Activated CD8-positive, alpha-beta memory T cell treated with anti-CD3 and anti-CD28 coated beads, Interleukin-2, amount 50 U/mL, for 24 hours (primary cell): Measurements from ENCODE around the gene TMEM144.
"Not testable (repeated sequence)": the region's sequence is repeated elsewhere in the genome, so short reads cannot be mapped to it uniquely, and the experiment has no call there.

Experiments used
- DNase-seq: peaks from one replicate; pipeline ENCODE4 v3.0.0-alpha.2; 2020; ENCODE audit errors: extremely low read depth

Gene TMEM144

DNA sequence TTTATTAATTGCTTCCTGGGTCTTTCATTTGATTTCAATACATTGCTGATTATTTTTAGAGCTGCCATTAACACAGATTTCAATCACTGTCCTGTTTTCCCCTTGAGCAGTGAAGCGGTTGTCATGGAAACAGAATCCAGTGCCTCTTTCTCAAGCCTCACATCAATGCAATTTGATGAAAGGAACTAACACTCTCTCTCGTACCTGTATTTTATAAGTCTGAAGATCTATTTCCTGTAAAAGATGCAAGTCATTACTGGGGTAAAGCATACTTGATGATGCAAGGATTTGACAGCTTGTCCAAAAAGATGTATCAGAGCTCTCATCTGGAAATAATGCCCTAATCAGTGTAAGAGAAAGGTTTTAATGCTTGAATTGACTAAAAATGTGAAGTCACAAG lies 19.6 kb upstream of the TMEM144 start:
- no peak for DNase-seq

DNA sequence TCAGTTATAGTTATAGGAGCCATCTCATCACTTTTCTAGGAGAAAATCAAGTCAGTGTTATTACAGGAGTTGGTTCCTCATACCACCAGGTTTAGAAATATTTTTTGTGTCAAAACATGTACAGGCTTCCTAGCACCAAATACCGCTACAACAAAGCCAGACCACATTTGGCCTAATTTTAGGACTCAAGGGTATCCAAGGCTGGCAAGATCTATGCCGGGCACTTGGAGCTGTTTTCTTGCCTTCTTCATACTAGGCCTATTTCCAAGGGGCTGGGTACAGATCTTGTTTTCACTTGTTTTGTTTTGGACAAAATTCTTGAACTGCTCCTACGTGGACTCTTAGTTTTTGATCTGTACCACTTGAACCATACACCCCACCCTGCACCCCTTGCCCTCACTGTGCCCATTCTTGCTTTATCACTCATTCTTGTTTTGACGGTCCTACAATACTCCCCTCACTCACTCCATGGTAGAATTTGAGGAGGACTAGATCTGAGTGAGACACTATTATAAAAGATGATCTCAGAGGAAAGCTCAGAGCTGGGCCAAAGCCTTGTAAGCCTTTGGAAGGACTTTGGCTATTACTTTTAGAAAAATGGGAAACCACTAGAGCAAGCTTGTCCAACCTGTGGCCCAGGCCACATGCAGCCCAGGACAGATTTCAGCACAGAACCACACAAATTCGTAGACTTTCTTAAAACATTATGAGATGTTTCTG lies 17.7 kb upstream of the TMEM144 start:
- no peak for DNase-seq

DNA sequence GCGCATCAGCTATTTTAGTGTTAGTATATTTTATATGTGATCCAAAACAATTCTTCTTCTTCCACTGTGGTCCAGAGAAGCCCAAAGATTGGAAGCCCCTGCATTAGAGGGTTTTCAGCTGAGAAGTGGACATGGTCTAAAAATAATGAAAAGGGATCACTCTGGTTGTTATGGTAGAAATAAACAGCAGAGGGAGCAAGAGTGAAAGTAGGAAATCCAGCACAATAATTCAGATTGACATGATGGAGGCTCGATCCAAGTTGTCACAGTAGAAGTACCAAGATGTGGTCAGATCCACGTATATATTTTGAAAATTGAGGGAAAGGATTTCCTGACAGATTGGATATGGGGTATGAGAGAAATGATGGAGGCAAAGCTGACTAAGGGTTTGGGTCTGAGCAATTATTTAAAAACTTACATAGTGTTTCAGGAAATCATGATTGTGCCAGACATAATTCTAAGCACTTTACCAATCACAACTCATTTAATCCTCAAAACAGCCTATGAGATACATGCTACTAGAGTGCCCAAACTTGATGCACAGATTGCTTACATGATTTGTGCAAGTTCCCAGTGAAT lies 17.0 kb upstream of the TMEM144 start:
- DNase-seq: no peak

DNA sequence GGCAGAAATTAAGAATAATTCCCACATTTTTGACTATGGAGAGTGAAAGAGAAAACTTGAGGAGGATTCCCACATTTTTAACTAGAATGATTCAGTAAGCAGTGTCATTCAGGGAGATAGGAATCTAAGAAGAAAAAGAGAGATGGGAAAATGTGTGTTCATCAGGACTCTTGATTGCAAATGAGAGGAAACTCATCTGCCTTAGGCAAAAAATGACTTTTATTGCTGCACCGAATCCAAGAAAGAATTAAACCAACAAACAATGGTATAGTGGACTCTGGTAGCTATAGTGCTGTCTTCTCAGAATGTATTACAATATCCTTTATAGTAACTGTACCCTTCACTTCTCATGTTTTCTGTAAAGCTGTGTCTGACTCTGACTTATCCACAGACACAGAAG lies 15.0 kb upstream of the TMEM144 start:
- DNase-seq: no peak

DNA sequence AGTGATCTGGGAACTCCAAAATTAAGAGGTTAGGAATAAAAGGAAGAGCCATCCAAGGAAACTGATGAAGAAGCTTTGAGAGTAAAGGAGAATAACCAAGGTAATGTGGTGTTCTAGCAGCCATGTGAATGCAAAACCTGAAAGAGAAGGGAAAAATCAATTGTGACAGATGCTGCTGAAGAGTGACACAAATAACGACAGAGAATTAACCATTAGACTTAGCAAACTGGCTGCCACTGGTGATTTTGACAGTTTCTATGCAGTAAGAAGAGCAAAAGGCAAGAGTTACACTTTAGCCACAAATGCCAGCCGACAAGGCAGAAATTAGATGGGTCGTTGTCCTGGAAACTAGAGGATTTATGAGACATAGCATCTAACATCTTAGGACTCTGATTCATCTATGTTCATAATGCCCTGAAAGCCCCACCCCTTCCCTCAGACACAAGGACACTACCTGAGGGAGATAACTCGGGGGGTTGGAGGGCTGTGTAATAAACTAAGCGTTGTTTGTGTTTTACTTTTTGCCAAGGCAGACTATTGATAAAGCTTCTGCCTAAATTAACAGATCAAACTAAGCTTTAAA lies 13.0 kb upstream of the TMEM144 start:
- DNase-seq: no peak

DNA sequence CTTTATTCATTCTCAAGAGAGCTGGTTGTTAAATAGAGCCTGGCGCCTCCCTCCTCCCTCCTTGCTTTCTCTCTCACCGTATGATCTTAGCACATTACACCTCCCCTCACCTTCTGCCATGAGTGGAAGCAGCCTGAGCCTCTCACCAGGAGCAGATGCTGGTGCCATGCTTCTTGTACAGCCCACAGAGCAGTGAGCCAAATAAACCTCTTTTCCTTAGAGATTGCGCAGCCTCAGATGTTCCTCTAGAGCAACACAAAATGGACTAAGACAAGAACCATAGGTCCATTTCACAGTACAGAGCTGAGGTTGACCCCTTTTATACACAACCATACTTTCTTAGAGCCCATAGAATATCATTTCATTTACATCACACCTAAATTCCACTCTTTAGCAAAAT lies 10.1 kb upstream of the TMEM144 start:
- no peak for DNase-seq

DNA sequence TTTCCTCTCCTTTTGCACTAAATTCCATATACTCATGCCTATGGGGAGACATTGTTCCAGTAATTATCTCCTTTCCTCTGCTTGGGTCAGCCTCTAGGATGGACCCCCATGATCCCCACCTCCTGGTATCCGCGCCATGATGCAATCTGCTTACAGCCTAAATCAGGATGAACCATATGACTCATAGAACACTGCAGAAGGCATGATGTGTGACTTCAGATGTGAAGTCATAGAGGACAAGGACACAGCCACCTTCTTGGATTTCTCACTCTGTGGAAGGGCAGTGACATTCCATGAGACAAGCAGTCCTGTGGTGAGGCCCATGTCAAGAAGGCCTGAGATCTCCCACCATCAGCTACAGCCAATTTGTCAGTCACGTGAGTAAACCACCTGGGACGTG lies 9.0 kb upstream of the TMEM144 start:
- DNase-seq: no peak

DNA sequence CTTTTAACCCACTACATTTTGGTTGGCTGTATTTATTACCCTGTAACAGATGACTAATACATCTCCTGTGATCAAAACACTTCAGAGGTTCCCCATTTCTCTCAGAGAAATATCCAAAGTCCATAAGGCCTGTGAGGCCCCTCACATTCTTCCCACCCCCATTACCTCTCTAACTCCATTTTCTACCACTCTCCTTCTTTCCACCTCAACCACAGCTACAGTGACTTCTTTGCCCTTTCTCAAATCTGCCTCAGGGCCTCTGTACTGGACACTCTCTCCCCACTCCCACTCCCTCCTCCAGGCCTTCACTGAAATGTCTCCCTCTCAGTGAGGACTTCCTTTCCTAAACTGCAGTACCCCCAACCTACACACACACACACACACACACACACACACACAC lies 8.4 kb upstream of the TMEM144 start:
- DNase-seq: no peak

DNA sequence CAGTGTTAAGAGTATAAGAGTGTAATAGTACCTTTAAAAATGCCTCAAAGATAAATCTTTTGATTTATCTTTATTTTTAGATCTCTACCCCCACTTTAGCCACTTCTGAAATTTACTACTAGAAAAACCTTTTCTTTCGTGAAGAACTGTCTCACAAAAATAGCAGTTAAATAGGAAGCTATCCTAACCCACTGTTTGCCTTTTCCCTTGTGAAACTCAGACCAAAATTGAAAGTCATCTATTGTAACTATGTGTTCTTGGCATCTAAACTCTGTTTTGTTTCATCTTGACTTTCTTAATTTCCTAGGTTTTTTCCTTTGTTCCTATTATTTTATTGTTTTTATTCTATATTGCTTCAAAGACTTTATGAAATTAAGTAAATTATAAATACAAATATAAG lies 7.8 kb upstream of the TMEM144 start:
- no peak for DNase-seq

DNA sequence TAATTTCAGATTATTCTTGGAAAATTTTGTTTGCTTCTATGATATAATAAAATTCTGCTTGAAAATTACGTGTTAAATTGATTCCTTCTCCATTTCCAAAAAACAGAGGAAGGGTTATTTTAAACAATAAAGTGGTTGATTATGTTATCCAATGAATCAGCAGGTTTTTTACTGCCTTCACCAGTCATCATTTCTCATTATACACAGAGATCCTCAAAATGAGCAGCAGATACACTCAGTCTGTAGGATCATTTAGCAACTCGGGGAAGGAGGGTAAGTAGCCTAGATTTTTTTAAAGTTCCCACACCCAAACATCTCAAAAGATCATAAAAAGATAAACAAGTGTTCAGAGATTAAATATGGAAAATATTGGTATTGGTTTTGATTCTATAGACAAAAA lies 6.8 kb upstream of the TMEM144 start:
- no peak for DNase-seq

DNA sequence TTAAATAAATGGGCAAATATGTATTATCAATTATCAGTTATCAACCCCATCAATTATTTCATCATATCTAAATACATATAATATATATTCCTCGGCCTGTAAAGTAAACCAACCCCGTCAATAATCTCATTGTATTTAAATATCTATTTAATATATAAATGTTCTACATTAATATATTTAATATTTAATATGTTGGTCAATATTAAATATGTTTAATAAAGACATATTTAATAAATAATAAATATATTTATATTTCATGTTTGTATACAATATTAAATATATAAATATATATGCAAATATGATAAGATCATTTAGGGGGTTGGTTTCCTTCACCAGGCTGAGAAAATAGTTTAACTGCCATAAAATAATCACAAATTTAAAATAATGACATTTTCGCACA lies 6.4 kb upstream of the TMEM144 start:
- DNase-seq: no peak

DNA sequence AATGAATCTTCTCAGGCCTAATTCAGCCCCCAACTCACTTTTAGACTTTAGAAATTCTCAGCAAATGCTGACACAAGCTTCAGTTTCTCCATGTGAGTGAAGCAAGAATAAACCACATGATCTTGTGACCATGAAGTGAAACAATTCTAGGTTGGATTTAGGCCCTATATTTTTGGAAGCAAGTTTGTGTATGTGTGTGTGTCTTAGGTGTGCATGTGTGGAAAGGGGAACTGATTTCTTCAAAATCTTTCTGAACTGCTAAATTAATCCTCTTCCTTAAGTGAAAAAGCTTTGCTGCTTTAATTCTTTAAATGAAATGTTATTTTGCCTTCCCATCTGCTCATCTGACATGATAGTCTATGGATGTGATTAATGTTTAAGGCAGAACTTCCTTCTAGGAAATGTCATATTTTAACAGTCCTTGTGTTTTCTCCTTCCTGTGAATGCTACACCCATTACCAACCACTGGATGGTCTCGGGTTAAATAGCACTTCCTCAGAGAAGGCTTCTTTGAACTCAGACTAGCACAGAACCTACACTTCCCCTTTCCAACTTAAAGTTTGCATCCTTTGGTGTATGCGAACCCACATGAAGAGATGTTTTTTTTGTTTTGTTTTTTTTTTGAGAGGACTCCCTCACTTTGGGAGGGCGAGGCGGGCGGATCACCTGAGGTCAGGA lies 1.2 kb upstream of the TMEM144 start:
- no peak for DNase-seq

DNA sequence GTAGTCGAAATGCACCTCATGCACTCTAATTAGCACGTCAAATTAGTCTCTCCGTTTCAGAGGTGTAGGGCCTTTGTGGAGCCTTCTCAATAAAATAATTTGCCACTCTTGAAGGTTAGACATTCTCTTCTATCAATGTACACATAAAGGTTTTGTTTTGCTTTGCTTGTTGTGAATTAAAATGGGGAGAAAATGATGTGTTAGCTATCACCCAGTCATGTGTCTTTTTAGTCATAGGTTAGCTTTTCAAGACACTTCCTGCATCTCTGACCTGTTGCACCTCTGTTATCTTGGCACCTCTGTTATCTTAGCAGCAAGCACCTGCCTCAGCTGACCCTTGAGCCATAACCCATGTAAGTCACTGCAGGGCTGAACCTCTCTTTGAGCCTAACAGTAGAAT lies 936 bp downstream of the TMEM144 start:
- DNase-seq: no peak

DNA sequence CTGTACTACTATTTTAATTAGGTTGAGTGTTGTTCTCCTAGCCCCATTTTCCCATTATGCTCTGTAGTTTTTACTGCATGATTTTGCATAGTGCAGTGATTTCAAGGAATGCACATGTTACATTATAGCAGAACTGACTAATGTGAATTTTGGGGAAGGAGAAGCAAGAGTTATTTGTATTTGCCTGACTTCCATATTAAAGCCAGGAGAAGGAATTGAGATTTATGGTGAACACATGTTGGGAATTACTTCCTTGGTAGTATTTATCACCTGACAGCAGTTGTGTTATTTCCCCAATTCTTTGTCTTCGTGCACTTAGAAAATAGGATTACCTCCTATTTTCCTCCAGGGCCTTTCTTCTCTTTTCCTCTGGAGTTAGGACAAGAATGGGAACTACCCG lies 3.2 kb downstream of the TMEM144 start:
- no peak for DNase-seq

DNA sequence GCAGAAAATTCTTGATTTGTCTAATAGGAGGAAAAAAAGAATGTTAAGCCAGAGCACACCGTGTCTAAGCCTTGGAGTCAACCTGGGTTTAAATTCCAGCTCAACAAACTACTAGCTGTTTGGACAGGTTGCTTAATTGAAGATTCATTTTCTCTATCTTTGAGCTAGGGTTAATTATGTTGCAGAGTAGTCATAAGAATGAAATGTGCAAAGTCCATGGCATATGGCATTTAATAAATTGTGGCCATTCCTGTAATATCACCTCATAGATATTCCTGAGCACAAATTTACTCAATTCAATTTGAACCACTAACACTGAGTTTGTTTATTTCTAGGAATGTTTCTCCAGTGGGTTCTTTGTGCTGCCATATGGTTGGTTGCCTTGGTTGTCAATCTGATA lies 4.6 kb downstream of the TMEM144 start:
- no peak for DNase-seq

DNA sequence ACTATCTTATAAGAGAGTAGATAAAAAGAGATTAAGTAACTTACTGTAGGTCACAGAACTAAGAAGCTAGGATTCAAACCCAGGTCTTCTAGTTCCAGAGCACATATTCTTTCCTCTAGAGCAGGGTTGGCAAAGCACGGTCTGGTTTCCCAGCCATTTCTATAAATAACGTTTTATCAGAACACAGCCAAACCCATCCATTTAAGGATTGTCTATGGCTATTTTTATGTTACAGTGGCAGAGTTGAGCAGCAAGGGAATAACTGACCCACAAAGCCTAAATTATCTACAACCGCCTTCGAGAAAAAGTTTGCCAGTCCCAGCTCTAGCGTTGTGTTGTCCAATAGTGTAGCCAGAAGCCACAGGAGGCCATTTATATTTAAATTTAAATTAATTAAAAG lies 7.5 kb downstream of the TMEM144 start:
- DNase-seq: no peak

DNA sequence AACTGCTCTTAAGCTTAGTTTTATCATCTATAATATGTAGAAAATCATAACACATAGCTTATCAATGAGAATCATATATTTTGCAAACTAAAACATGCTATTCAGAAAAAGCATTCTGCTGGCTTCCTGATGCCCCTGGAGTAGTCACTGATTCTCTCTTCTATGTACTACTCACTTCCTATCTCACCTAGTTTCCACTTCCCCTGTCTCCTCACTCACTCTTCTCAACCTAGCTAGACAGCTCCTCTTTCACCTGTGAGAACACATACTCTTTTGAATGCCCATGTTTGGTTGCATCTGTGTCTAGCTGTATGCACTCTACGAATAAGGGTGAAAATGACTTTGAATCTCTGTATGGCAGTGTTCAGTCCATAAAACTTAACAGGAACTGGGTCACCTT lies 9.3 kb downstream of the TMEM144 start:
- DNase-seq: no peak

DNA sequence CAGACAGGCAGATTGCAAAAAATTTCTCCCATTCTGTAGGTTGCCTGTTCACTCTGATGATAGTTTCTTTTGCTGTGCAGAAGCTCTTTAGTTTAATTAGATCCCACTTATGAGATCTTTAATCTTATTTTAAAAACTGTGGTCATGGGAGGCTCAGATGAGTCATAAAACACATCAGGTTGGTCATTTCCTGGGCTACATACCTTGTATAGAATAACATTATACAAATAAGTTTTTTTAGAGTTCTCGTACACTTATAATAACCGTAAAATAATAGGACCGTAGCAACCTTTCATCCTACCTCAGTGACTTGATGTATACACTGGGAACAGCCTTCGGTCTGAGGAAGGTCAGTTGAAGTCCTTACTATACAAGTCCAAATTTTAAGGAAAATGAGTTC lies 14.0 kb downstream of the TMEM144 start:
- DNase-seq: not testable (repeated sequence)

DNA sequence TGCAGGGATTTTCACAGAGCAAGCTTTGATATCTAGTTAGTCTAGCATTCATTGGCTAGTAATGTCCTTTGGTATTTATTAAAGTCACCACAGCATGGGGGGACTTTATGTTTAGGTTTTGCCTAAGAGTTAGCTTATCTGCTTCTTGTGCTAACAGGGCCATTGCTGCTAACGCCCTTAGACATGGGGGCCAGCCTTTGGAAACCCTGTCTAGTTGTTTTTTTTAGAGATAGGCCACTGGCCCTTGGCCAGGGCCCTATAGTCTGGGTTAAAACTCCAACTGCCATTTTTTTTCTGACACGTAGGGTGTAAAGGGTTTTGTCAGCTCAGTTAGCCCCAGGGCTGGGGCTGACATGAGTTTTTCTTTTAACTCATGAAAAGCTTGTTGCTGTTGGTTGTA lies 14.7 kb downstream of the TMEM144 start:
- DNase-seq: not testable (repeated sequence)

DNA sequence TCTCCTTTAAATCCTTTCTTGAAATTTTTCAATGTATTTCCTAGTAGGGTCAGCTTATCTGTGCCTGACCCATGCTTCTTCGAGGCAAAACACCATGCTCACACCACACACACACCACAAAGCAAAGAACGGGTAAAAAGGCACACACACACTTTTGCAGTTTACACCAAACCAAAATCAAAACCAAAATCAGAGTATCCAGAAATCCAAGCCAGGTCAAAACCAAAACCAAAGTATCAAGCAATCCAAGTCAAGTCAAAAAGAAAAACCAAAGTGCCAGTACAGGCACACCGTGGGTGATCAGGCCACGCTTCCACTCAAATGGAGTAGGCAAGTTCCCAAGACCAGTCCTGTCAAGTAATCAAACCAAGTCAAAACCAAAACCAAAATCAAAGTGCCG lies 17.6 kb downstream of the TMEM144 start:
- not testable (repeated sequence) for DNase-seq

DNA sequence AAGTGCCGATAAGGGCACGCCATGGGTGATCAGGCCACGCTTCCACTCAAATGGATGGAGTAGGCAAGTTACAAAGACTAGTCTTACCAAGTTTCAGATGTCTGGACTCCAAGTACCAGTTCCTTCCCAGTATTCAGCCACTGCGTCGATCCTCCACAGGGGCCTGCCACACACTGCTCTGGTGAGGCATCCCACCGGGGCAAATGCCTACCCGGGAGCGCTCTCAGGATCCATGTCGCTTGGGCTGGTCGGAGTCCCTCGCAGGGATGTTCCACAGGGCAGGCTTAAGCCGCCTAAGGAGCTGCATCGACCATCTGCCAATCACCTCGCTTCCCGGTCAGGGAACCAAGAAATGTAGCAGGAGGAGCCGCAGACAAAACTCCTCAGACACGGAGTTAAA lies 18.1 kb downstream of the TMEM144 start:
- DNase-seq: not testable (repeated sequence)

DNA sequence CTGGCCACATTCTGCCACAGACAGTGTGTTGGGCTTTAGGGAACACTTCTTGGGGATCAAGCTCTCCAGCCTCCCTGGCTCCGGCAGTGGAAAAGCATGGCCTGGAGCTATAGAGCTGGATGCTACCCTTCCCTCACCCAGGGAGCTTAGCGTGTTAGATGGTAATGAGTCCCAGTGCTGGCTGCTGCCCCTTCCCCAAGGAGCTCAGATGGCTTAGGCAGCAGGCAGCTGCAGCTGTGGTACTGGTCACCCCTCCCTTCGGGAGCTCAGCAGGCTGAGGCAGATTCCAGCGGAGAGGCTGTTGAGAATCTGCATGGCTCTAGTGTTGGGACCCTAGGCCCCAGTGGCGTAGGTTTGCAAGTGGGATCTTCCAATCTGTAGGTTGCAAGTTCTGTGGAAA lies 19.5 kb downstream of the TMEM144 start:
- no peak for DNase-seq

DNA sequence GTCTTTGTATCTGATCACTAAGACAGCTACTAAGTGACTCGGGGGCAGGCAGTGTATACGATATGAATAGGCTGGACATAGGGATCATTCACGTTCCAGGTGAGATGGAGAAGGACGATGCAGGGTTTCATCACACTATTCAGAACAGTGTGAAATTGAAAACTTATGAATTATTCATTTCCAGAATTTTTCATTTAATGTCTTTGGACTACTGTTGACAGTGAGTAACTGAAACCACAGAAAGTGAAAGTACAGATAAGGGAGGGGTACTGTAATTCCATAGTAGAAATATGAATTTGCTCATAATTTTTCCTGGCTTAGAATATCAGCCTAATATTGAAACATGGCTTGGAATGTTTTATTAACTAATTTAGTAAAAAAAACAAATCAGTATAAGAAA lies 24.4 kb downstream of the TMEM144 start:
- no peak for DNase-seq
